Right lobe of liver (tissue), 4 donors: Measurements from ENCODE around the gene TMEM63C.

Experiments
- POLR2A ChIP-seq: fragments of 450-650 bp; IDR thresholded peaks from one replicate; pipeline ENCODE4 v1.6.1; 2017; ENCODE audit warnings: antibody characterized with exemption, mild to moderate bottlenecking
- TF ChIP-seq, protein P1 (sequence below), 4 donors: fragments of 200-600 bp in 3 of 4; fragments of 450-650 bp in 1 of 4; IDR thresholded peaks; one replicate each; pipeline versions ENCODE4 v1.5.1 to v1.8.0; 2016 to 2022; ENCODE audit warnings: antibody characterized with exemption in 4 of 4, mild to moderate bottlenecking in 2 of 4
- donor health status: DM: no; HTN: no; CAD: no.
- donor health status: DM: no; HTN: no; CAD: no.
- donor health status: DM: no; HTN: yes; CAD: no.

- TF ChIP-seq, protein P1, sequence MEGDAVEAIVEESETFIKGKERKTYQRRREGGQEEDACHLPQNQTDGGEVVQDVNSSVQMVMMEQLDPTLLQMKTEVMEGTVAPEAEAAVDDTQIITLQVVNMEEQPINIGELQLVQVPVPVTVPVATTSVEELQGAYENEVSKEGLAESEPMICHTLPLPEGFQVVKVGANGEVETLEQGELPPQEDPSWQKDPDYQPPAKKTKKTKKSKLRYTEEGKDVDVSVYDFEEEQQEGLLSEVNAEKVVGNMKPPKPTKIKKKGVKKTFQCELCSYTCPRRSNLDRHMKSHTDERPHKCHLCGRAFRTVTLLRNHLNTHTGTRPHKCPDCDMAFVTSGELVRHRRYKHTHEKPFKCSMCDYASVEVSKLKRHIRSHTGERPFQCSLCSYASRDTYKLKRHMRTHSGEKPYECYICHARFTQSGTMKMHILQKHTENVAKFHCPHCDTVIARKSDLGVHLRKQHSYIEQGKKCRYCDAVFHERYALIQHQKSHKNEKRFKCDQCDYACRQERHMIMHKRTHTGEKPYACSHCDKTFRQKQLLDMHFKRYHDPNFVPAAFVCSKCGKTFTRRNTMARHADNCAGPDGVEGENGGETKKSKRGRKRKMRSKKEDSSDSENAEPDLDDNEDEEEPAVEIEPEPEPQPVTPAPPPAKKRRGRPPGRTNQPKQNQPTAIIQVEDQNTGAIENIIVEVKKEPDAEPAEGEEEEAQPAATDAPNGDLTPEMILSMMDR (IDR thresholded peaks at IDR 0.05), result no peak
- no peak for TF ChIP-seq POLR2A
Measured at GRCh38 chr14:77214216-77214615, 32.6 kb downstream of the TMEM63C start.
